ENCODE results near the gene SPTB.

DNA sequence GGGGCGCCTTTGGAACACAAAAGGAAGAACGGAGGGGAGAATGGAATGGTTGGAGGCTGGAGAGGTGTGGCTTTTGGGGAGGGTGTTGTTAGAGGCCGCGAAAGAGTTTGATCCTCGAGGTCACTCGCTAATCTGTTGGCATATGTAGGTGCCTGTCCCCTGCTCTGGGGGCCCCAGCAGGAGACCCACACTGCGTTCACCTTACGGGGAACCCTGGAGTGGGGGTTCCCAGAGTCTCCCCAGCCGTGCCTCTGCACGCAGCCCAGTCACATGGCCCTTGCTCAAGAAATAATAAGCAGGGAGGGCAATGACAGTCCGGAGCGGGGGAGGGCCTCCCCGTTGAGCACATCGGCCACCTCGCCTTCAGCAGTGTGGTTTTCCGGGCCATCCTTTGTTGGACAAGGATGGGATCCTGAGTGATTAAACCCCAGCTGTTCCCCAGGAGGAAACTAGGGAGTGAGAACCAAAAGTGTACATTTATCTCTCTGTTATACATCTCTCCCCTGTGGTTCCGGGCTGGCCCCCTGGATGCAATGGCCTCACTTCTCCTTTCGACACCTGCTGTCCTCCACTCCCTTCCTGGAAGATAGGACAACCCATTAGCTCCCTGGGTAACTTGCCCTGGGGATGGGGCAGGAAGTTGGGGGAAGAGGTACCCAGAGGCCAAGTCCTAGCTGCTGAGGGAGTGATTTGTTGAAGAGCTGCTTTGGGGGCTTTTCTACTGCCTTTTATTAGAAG is 174.2 kb downstream of the SPTB start:
- TF ChIP-seq, protein P1, sequence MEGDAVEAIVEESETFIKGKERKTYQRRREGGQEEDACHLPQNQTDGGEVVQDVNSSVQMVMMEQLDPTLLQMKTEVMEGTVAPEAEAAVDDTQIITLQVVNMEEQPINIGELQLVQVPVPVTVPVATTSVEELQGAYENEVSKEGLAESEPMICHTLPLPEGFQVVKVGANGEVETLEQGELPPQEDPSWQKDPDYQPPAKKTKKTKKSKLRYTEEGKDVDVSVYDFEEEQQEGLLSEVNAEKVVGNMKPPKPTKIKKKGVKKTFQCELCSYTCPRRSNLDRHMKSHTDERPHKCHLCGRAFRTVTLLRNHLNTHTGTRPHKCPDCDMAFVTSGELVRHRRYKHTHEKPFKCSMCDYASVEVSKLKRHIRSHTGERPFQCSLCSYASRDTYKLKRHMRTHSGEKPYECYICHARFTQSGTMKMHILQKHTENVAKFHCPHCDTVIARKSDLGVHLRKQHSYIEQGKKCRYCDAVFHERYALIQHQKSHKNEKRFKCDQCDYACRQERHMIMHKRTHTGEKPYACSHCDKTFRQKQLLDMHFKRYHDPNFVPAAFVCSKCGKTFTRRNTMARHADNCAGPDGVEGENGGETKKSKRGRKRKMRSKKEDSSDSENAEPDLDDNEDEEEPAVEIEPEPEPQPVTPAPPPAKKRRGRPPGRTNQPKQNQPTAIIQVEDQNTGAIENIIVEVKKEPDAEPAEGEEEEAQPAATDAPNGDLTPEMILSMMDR (IDR thresholded peaks at IDR 0.05; ENCODE audit: borderline replicate concordance, extremely low read depth, low read length, poor library complexity, severe bottlenecking), result no peak
- no peak for TF ChIP-seq EZH2 (IDR thresholded peaks at IDR 0.05; ENCODE audit: borderline replicate concordance, low read depth, low read length, severe bottlenecking)

Data from DND-41 (cell line).